Endodermal cell (in vitro differentiated cells): ENCODE results near the gene PDP2. TPM values are rescaled to one million over a fixed set of nuclear protein-coding genes. Genes with fewer than 3 reads are reported as not detected.
"Not testable (repeated sequence)": the region's sequence is repeated elsewhere in the genome, so short reads cannot be mapped to it uniquely, and the experiment has no call there.

Experiments
- DNase-seq: peaks from one replicate; pipeline ENCODE4 v3.0.0-alpha.2; 2017
- H3K27ac ChIP-seq: 2 replicates; pipeline ENCODE4 v1.5.1; 2013; ENCODE audit warnings: mild to moderate bottlenecking, low read depth, low read length, moderate library complexity
- H3K27me3 ChIP-seq: 2 replicates; pipeline ENCODE4 v1.6.1; 2013; ENCODE audit warnings: mild to moderate bottlenecking, low read length, moderate library complexity; ENCODE audit not compliant: insufficient read depth, control insufficient read depth, poor library complexity, severe bottlenecking
- H3K36me3 ChIP-seq: 2 replicates; pipeline ENCODE4 v1.7.0; 2013; ENCODE audit warnings: mild to moderate bottlenecking, low read length, moderate library complexity; ENCODE audit not compliant: control insufficient read depth, insufficient read depth
- H3K4me1 ChIP-seq: one replicate; pipeline ENCODE4 v1.7.0; 2013; ENCODE audit warnings: low read length; ENCODE audit not compliant: control insufficient read depth, insufficient read depth
- H3K4me3 ChIP-seq: 2 replicates; pipeline ENCODE4 v1.5.1; 2013; ENCODE audit warnings: mild to moderate bottlenecking, low read length, moderate library complexity
- H3K9ac ChIP-seq: 2 replicates; pipeline ENCODE4 v1.6.1; 2013; ENCODE audit warnings: mild to moderate bottlenecking, low read length, moderate library complexity; ENCODE audit not compliant: poor library complexity, severe bottlenecking; ENCODE audit errors: extremely low read depth
- H3K9me3 ChIP-seq: 2 replicates; pipeline ENCODE4 v1.6.1; 2013; ENCODE audit warnings: mild to moderate bottlenecking, low read length, moderate library complexity; ENCODE audit not compliant: control insufficient read depth
- H3K27ac Mint-ChIP-seq: 2 replicates; pipeline ENCODE4 v1.8.0; 2020; ENCODE audit warnings: mixed read lengths
- H3K27me3 Mint-ChIP-seq: 2 replicates; pipeline ENCODE4 v1.8.0; 2021; ENCODE audit warnings: mild to moderate bottlenecking, mixed read lengths; ENCODE audit not compliant: insufficient read depth
- H3K36me3 Mint-ChIP-seq: 2 replicates; pipeline ENCODE4 v1.8.0; 2020; ENCODE audit warnings: low read depth, mixed read lengths
- H3K4me1 Mint-ChIP-seq: 2 replicates; pipeline ENCODE4 v1.8.0; 2020; ENCODE audit warnings: mixed read lengths
- H3K4me3 Mint-ChIP-seq: 2 replicates; pipeline ENCODE4 v1.8.0; 2020; ENCODE audit warnings: mild to moderate bottlenecking, moderate library complexity, mixed read lengths
- H3K9me3 Mint-ChIP-seq: 2 replicates; pipeline ENCODE4 v1.8.0; 2020; ENCODE audit warnings: mild to moderate bottlenecking, mixed read lengths
- WGBS, 2 experiments: methylation state at CpG; one replicate each; pipeline versions ENCODE4 v1.1.5 to v1.1.7; 2013; ENCODE audit warnings: missing lambda C conversion rate in 2 of 2, mixed read lengths in 1 of 2; ENCODE audit not compliant: insufficient coverage in 1 of 2, insufficient read length in 1 of 2; 5-methylcytosine and 5-hydroxymethylcytosine counted together
- total RNA-seq, 2 donors: library from RNA; stranded (reverse); fragmentation: NEBNext Ultra II Directional in 1 of 2; extraction: Animal tissue kit (Norgen Biotek cat#: 25700) in 1 of 2; gene quantifications; 2 replicates in 1 of 2; 3 replicates in 1 of 2; pipeline ENCODE4 v1.2.1, GENCODE V29; 2021
- TF ChIP-seq, protein P1 (sequence below): fragments of 200-600 bp; sonication (generic); conservative IDR thresholded peaks from 2 replicates; pipeline ENCODE4 v1.5.0; 2021; ENCODE audit warnings: antibody characterized with exemption, mild to moderate bottlenecking

The PDP2 gene
- total RNA-seq, 2 donors from 2014 or later, result 23.1 to 31.5 TPM

DNA sequence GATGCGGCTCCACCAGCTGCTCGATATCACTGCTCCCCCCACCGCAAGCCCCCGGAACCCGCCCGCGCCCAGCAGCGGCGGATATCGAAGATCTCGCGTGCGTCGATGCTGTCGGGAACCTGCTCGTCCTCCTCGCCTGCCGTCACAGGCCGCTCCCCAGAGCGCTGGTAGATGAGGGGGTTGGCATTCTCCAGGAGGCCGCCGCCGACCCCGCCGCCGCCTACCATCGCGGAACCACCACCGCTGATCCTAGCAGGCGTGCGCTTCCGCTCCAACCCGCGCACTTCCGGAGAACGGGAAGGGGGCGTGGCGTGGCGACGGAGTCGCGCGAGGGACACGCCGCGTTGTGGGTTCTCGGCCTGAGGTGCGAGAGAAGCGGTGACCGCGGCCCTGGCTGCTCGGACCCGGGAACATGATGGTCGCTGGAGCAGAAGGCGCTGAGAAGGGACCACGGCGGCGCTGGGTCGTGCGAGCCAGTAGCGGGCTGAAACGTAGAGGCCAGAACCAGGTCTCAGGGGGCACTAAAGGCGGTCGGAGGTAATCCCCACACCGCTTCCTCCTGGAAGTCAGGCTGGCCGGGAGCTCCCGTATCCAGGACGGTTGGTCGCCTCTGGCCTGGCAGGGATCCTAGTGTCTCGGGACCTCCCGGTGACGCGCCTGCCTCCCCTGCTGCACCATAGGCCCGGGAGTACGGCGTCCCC, 54.0 kb downstream of the PDP2 start, which contains the start of gene CIAO2B:
Gene CIAO2B, minus strand, starts transcription at position 265 of the 701 bp plus-strand sequence. Its CDS starts 38 bp downstream, at position 227.
- Histone ChIP-seq H3K27me3 (no peaks in the 10 kb centered on the region), H3K4me3 (peak within 1 kb of the TSS; percentile 99), H3K36me3 (peaks cover 19% of the 10 kb centered on the region), H3K9me3 (no peaks in the 10 kb centered on the region), H3K4me1 (peaks cover 22% of the 10 kb centered on the region), H3K27ac (peak within 1 kb of the TSS; percentile 44), H3K9ac (peak within 1 kb of the TSS; percentile 77)
- WGBS, 2 experiments, result 0 to 1% methylated on average over 43 to 76 of the region's 76 CpGs
- TF ChIP-seq, protein P1, sequence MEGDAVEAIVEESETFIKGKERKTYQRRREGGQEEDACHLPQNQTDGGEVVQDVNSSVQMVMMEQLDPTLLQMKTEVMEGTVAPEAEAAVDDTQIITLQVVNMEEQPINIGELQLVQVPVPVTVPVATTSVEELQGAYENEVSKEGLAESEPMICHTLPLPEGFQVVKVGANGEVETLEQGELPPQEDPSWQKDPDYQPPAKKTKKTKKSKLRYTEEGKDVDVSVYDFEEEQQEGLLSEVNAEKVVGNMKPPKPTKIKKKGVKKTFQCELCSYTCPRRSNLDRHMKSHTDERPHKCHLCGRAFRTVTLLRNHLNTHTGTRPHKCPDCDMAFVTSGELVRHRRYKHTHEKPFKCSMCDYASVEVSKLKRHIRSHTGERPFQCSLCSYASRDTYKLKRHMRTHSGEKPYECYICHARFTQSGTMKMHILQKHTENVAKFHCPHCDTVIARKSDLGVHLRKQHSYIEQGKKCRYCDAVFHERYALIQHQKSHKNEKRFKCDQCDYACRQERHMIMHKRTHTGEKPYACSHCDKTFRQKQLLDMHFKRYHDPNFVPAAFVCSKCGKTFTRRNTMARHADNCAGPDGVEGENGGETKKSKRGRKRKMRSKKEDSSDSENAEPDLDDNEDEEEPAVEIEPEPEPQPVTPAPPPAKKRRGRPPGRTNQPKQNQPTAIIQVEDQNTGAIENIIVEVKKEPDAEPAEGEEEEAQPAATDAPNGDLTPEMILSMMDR, result no peak
- H3K27ac Mint-ChIP-seq, result peak within 1 kb of the TSS; percentile 91
- peaks cover 19% of the 10 kb centered on the region for H3K36me3 Mint-ChIP-seq
- H3K9me3 Mint-ChIP-seq, result no peaks in the 10 kb centered on the region
- peaks cover 8% of the 10 kb centered on the region for H3K27me3 Mint-ChIP-seq
- DNase-seq, result peak; percentile 90
- peaks cover 21% of the 10 kb centered on the region for H3K4me1 Mint-ChIP-seq
- peak within 1 kb of the TSS; percentile 98 for H3K4me3 Mint-ChIP-seq

DNA sequence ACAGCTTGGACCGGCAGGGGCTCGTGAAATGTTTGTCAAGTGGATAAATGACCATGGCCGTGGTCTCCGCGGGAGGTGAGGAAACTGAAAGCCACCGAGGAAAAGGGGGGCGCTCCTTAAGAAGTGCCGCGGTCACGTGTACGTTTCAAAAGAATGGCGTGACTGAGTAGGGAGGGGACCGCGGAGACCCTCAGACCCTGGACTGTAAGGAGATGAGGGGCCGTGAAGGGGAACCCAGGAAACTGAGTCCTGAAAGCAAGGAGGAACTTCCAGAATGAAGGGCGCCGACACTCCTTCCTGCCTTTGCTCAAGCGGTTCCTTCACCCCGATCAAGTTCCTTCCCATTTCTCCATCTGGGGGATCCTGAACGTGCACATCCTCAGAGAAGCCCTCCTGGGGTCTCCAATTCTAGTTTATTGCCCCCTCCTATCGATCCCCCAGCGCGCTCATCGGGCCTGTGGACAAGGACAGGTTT, 54.6 kb downstream of the PDP2 start:
- H3K4me1 ChIP-seq, result peaks cover 22% of the 10 kb centered on the region
- Mint-ChIP-seq H3K36me3 (peaks cover 19% of the 10 kb centered on the region), H3K27ac (peak overlapping the region; percentile 91), H3K4me1 (peaks cover 21% of the 10 kb centered on the region), H3K4me3 (peak overlapping the region; percentile 98)
- DNase-seq, H3K9me3 ChIP-seq, H3K27me3 ChIP-seq, H3K27me3 Mint-ChIP-seq, H3K9me3 Mint-ChIP-seq, H3K27ac ChIP-seq: not testable (repeated sequence)
- H3K9ac ChIP-seq, result peak overlapping the region; percentile 77
- 12 to 14% methylated on average over 8 to 16 of the region's 24 CpGs for WGBS, 2 experiments
- peaks cover 25% of the 10 kb centered on the region for H3K36me3 ChIP-seq
- H3K4me3 ChIP-seq, result peak overlapping the region; percentile 99

DNA sequence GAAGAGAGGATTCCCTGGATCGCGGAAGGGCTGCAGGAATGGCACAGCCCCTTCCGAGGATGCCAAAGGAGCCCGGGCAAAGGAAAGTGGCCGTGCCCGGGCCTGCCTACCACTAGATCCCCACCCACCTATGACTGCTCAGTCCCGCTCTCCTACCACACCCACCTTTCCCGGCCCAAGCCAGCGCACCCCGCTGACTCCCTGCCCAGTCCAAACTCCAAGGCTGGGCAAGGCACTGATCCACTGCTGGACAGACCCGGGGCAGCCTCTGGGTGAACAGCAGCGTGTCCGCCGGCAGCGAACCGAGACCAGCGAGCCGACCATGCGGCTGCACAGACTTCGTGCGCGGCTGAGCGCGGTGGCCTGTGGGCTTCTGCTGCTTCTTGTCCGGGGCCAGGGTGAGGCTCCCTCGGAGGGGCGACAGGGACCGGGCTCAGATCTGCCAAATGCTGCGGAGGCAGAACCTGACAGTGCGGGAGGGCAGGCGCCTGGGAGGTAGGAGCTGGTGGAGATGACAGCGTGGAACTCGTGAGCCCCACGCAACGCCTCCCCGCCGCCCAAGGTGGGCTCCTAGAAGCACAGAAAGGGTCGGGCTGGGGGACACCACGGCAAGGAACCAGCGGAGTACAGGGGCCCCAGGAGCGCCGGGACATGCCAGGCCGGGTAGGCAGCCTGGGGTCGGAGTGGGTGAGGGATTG, 55.1 kb downstream of the PDP2 start, which contains the start of gene CES2:
Gene CES2, plus strand, starts transcription at position 203 of the 698 bp plus-strand sequence. Its CDS starts 120 bp downstream, at position 323.
- Histone ChIP-seq H3K9me3 (no peaks in the 10 kb centered on the region), H3K9ac (peak within 1 kb of the TSS; percentile 77), H3K4me3 (peak within 1 kb of the TSS; percentile 99), H3K36me3 (peaks cover 29% of the 10 kb centered on the region), H3K4me1 (peaks cover 18% of the 10 kb centered on the region), H3K27ac (peak within 1 kb of the TSS; percentile 44), H3K27me3 (no peaks in the 10 kb centered on the region)
- WGBS, 2 experiments, result 69 to 73% methylated on average over 14 to 44 of the region's 44 CpGs
- no peaks in the 10 kb centered on the region for H3K9me3 Mint-ChIP-seq
- H3K36me3 Mint-ChIP-seq, result peaks cover 19% of the 10 kb centered on the region
- TF ChIP-seq, protein P1, result no peak
- peak within 1 kb of the TSS; percentile 98 for H3K4me3 Mint-ChIP-seq
- H3K27me3 Mint-ChIP-seq, result peaks cover 8% of the 10 kb centered on the region
- peak; percentile 68 for DNase-seq
- H3K27ac Mint-ChIP-seq, result peak within 1 kb of the TSS; percentile 91
- H3K4me1 Mint-ChIP-seq, result peaks cover 18% of the 10 kb centered on the region
